ENCODE measurements around the gene CRACR2B. TPM values are rescaled to one million over a fixed set of nuclear protein-coding genes. Genes with fewer than 3 reads are reported as not detected.

The CRACR2B gene
- total RNA-seq, 1 experiment from 2014 or later = 132 TPM

- ATAC-seq (no peak), DNase-seq (ENCODE audit: low read depth, low spot score) (no peak)
- intact Hi-C loops (cut with micrococcal nuclease; ENCODE audit: unreplicated experiment) (no loop called here), in situ Hi-C loops (cut with HindIII; ENCODE audit: low pct_unique_long_range_greater_than_20kb, low sequenced_read_pairs) (no loop called here)
- ChIA-PET CTCF (no interaction called here), POLR2A (no interaction called here)
- H3K27ac ChIP-seq (ENCODE audit: low read length) = peak overlapping the region; percentile 8; the same call in 1 of the 2 replicates
- no TSS peak for BruUV-seq (replicated peaks)
- H3K27me3 ChIP-seq (ENCODE audit: control insufficient read depth, insufficient read depth, low read length) = no peaks in the 10 kb centered on the region
- no peaks in the 10 kb centered on the region for H3K9me3 ChIP-seq (ENCODE audit: control insufficient read depth, insufficient read depth, low read depth, low read length)
- TF ChIP-seq SIN3A (IDR thresholded peaks at IDR 0.05; ENCODE audit: borderline replicate concordance, insufficient read depth, low read depth, low read length) (no peak), TCF7L2 (IDR thresholded peaks at IDR 0.05; ENCODE audit: low read depth, low read length) (no peak), POLR2AphosphoS5 (IDR thresholded peaks at IDR 0.05; ENCODE audit: low read depth, low read length) (peak; percentile 50)
- TF ChIP-seq, protein P1, sequence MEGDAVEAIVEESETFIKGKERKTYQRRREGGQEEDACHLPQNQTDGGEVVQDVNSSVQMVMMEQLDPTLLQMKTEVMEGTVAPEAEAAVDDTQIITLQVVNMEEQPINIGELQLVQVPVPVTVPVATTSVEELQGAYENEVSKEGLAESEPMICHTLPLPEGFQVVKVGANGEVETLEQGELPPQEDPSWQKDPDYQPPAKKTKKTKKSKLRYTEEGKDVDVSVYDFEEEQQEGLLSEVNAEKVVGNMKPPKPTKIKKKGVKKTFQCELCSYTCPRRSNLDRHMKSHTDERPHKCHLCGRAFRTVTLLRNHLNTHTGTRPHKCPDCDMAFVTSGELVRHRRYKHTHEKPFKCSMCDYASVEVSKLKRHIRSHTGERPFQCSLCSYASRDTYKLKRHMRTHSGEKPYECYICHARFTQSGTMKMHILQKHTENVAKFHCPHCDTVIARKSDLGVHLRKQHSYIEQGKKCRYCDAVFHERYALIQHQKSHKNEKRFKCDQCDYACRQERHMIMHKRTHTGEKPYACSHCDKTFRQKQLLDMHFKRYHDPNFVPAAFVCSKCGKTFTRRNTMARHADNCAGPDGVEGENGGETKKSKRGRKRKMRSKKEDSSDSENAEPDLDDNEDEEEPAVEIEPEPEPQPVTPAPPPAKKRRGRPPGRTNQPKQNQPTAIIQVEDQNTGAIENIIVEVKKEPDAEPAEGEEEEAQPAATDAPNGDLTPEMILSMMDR (IDR thresholded peaks at IDR 0.05) = no peak
- peaks cover 36% of the 10 kb centered on the region for H3K4me1 ChIP-seq (ENCODE audit: control insufficient read depth, insufficient read depth, low read length)
- no peak overlapping the region for H3K4me3 ChIP-seq (ENCODE audit: low read depth in 2 of 2, low read length in 2 of 2)
- H3K36me3 ChIP-seq (ENCODE audit: control insufficient read depth, insufficient read depth, low read length) = peaks cover 24% of the 10 kb centered on the region
Observed at GRCh38 chr11:813456-814096, 14.1 kb upstream of the CRACR2B start.

DNA sequence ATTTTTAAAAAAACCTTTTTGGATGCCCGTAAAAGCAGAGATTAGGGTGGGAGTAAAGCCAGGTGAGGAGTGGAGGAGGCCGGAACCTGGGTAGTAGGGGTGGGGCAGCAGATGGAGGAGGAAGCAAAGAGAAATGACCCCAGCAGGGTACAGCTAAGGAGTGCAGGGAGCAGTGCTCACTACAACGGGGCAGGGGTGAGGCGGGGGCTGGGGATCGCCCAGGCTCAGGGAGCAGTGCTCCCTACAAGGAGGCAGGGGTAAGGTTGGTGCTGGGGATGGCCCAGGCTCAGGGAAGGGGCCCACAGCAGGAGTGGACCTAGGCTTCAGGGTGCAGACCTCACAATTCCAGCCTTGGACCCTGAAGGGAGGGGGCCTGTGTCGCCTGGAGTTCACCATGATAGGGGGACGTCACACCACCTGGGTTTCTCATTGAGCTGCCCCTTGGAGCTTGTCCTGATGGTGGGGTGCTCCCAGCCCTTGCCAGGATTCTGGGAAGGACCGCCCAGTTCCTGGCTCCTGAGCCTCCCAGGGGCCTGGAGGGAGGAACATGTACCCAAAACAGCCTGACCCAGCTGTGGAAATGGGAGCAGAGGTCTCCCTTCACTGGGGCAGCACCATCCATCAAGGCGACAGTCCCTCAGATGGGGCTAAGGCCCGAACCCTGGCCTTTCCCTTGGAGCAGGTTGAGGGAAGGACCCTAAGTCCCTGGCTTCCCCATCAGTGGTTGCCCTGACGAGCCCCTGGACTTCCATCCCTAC is 11.9 kb upstream of the CRACR2B start:
- no peak for ATAC-seq
- H3K4me1 ChIP-seq (ENCODE audit: control insufficient read depth, insufficient read depth, low read length) = peaks cover 43% of the 10 kb centered on the region
- POLR2A ChIA-PET = interaction anchor here (1.9 kb wide), 1 partner anchor 15 kb away, joined by 8 read pairs; no protein-coding TSS in a partner anchor
- in situ Hi-C loops (cut with HindIII; ENCODE audit: low pct_unique_long_range_greater_than_20kb, low sequenced_read_pairs) (no loop called here), intact Hi-C loops (cut with micrococcal nuclease; ENCODE audit: unreplicated experiment) (no loop called here)
- peaks cover 21% of the 10 kb centered on the region for H3K36me3 ChIP-seq (ENCODE audit: control insufficient read depth, insufficient read depth, low read length)
- no peak overlapping the region for H3K4me3 ChIP-seq (ENCODE audit: low read depth in 2 of 2, low read length in 2 of 2)
- no peaks in the 10 kb centered on the region for H3K27me3 ChIP-seq (ENCODE audit: control insufficient read depth, insufficient read depth, low read length)
- H3K27ac ChIP-seq (ENCODE audit: low read length) = no peak overlapping the region
- DNase-seq (ENCODE audit: low read depth, low spot score) = no peak
- no peak for TF ChIP-seq TCF7L2 (IDR thresholded peaks at IDR 0.05; ENCODE audit: low read depth, low read length)
- peak; percentile 40 for TF ChIP-seq POLR2AphosphoS5 (IDR thresholded peaks at IDR 0.05; ENCODE audit: low read depth, low read length)
- TF ChIP-seq REST (IDR thresholded peaks at IDR 0.05; ENCODE audit: insufficient read depth in 1 of 2, low read depth in 2 of 2, low read length in 1 of 2) = no peak
- 0 out of 2 replicates have a peak, but pooled peaks have one; percentile 54 for TF ChIP-seq SIN3A (IDR thresholded peaks at IDR 0.05; ENCODE audit: borderline replicate concordance, insufficient read depth, low read depth, low read length)
- TF ChIP-seq, protein P1 (IDR thresholded peaks at IDR 0.05) = no peak
- no TSS peak for BruUV-seq (replicated peaks)
- CTCF ChIA-PET = no interaction called here
- H3K9me3 ChIP-seq (ENCODE audit: control insufficient read depth, insufficient read depth, low read depth, low read length) = no peaks in the 10 kb centered on the region

All from Panc1 (cell line).